H1 (cell line): Measurements from ENCODE around the gene BCL2L13. TPM values are rescaled to one million over a fixed set of nuclear protein-coding genes. Genes with fewer than 3 reads are reported as not detected.
A peak's percentile ranks its signal among the peaks of the same experiment; 100 is the strongest.

Experiments used
- CTCF ChIA-PET: fragments of 300-600 bp; sonication (Branson Sonifier 250); formaldehyde crosslinking; loops from one replicate; lab custom pipeline; 2021; ENCODE audit not compliant: partially characterized antibody; lab: Charles Lee
- POLR2A ChIA-PET: fragments of 300-600 bp; sonication (Branson Sonifier 250); formaldehyde crosslinking; loops from one replicate; lab custom pipeline; 2021; ENCODE audit warnings: inconsistent platforms; ENCODE audit not compliant: partially characterized antibody; lab: Charles Lee
- DNase-seq, 2 experiments: peaks; one replicate each; pipeline versions ENCODE4 v3.0.0 to v3.0.0-alpha.2; 2010 to 2022; ENCODE audit warnings: low spot score in 2 of 2, low read depth in 1 of 2, mixed read lengths in 1 of 2
- FAIRE-seq: peaks from 2 replicates; lab custom pipeline; 2011; peaks lifted over from hg19 to GRCh38; lab: Jason Lieb, UNC
- H2AFZ ChIP-seq: 2 replicates; pipeline ENCODE4 v1.8.1; 2012; ENCODE audit warnings: low read length, inconsistent platforms
- H2AK5ac ChIP-seq: 2 replicates; pipeline ENCODE4 v1.6.1; 2013; ENCODE audit warnings: low read depth, low read length
- H2BK120ac ChIP-seq: replicated peaks from 2 replicates; pipeline ENCODE3; 2013; ENCODE audit warnings: low read depth, low read length, inconsistent platforms
- H2BK12ac ChIP-seq: 2 replicates; pipeline ENCODE4 v1.6.1; 2013; ENCODE audit warnings: low read depth, low read length
- H2BK15ac ChIP-seq: 2 replicates; pipeline ENCODE4 v1.6.1; 2013; ENCODE audit warnings: low read length
- H2BK20ac ChIP-seq: 2 replicates; pipeline ENCODE4 v1.6.1; 2013; ENCODE audit warnings: low read length
- H2BK5ac ChIP-seq: 2 replicates; pipeline ENCODE4 v1.6.1; 2013; ENCODE audit warnings: low read depth, low read length
- H3K14ac ChIP-seq: 2 replicates; pipeline ENCODE4 v1.6.1; 2013; ENCODE audit warnings: inconsistent platforms; ENCODE audit not compliant: insufficient read length
- H3K18ac ChIP-seq: 2 replicates; pipeline ENCODE4 v1.6.1; 2013; ENCODE audit warnings: low read length; ENCODE audit errors: extremely low read depth
- H3K23ac ChIP-seq: 2 replicates; pipeline ENCODE4 v1.6.1; 2013; ENCODE audit warnings: inconsistent platforms; ENCODE audit not compliant: insufficient read length
- H3K23me2 ChIP-seq: 2 replicates; pipeline ENCODE4 v1.6.1; 2013; ENCODE audit warnings: low read depth, low read length
- H3K27ac ChIP-seq: 2 replicates; pipeline ENCODE4 v1.6.1; 2011; ENCODE audit warnings: low read depth, low read length, inconsistent platforms
- H3K27me3 ChIP-seq, 4 experiments: replicated peaks in 1 of 4; 1 replicate in 1 of 4; 2 replicates in 3 of 4; pipeline versions ENCODE4 v1.6.1 to v1.8.1; 2011 to 2013; ENCODE audit warnings: low read length in 3 of 4, mild to moderate bottlenecking in 3 of 4, inconsistent platforms in 2 of 4, mixed read lengths in 2 of 4, moderate library complexity in 1 of 4; ENCODE audit not compliant: control insufficient read depth in 3 of 4, insufficient read depth in 3 of 4; ENCODE audit errors: extremely low read depth in 1 of 4
- H3K36me3 ChIP-seq, 4 experiments: 2 replicates each; pipeline versions ENCODE4 v1.6.1 to v1.8.1; 2011 to 2013; ENCODE audit warnings: mild to moderate bottlenecking in 4 of 4, low read length in 3 of 4, moderate library complexity in 2 of 4, control low read depth in 1 of 4, inconsistent platforms in 1 of 4; ENCODE audit not compliant: insufficient read depth in 4 of 4, control insufficient read depth in 2 of 4
- H3K4ac ChIP-seq: replicated peaks from 2 replicates; pipeline ENCODE3; 2013; ENCODE audit warnings: low read length, low read depth, mixed read lengths, inconsistent platforms; ENCODE audit not compliant: insufficient read length
- H3K4me1 ChIP-seq, 4 experiments: replicated peaks in 1 of 4; 1 replicate in 1 of 4; 2 replicates in 3 of 4; pipeline versions ENCODE4 v1.6.1 to v1.8.1; 2011 to 2013; ENCODE audit warnings: low read length in 3 of 4, inconsistent platforms in 2 of 4, mixed read lengths in 1 of 4; ENCODE audit not compliant: insufficient read depth in 4 of 4, control insufficient read depth in 3 of 4
- H3K4me2 ChIP-seq, 2 experiments: 2 replicates each; pipeline versions ENCODE4 v1.6.1 to v1.8.1; 2011 to 2013; ENCODE audit warnings: low read depth in 2 of 2, low read length in 2 of 2, control low read depth in 1 of 2, inconsistent platforms in 1 of 2, mild to moderate bottlenecking in 1 of 2; ENCODE audit not compliant: insufficient read depth in 1 of 2
- H3K4me3 ChIP-seq, 4 experiments: fragments of 200-600, 300-600 bp in 1 of 4; sonication (generic), shearing (Covaris generic), sonication (Bioruptor Twin) in 1 of 4; 2 replicates each; pipeline versions ENCODE4 v1.5.1 to v1.8.1; 2011 to 2016; ENCODE audit warnings: low read length in 4 of 4, low read depth in 3 of 4, control low read depth in 2 of 4, inconsistent platforms in 2 of 4, mild to moderate bottlenecking in 2 of 4, mixed read lengths in 1 of 4, moderate library complexity in 1 of 4; ENCODE audit not compliant: insufficient read depth in 2 of 4; ENCODE audit errors: extremely low read depth in 1 of 4
- H3K56ac ChIP-seq: replicated peaks from 2 replicates; pipeline ENCODE3; 2013; ENCODE audit warnings: low read depth, mild to moderate bottlenecking, mixed read lengths, low read length, inconsistent platforms; ENCODE audit not compliant: insufficient read length
- H3K79me1 ChIP-seq: 2 replicates; pipeline ENCODE4 v1.6.1; 2013; ENCODE audit warnings: low read depth, low read length, control low read depth
- H3K79me2 ChIP-seq, 2 experiments: 2 replicates each; pipeline versions ENCODE4 v1.6.1 to v1.8.1; 2012 to 2013; ENCODE audit warnings: low read length in 2 of 2, mild to moderate bottlenecking in 2 of 2, inconsistent platforms in 1 of 2; ENCODE audit not compliant: insufficient read depth in 2 of 2, control insufficient read depth in 1 of 2
- H3K9ac ChIP-seq, 4 experiments: replicated peaks in 1 of 4; 1 replicate in 1 of 4; 2 replicates in 3 of 4; pipeline versions ENCODE4 v1.6.1 to v1.8.1; 2011 to 2013; ENCODE audit warnings: low read depth in 3 of 4, low read length in 3 of 4, control low read depth in 2 of 4, mild to moderate bottlenecking in 2 of 4, moderate library complexity in 2 of 4, inconsistent platforms in 1 of 4; ENCODE audit errors: extremely low read depth in 1 of 4
- H3K9me3 ChIP-seq, 2 experiments: 2 replicates each; pipeline versions ENCODE4 v1.6.1 to v1.8.1; 2012 to 2013; ENCODE audit warnings: mild to moderate bottlenecking in 2 of 2, moderate library complexity in 2 of 2, control low read depth in 1 of 2, inconsistent platforms in 1 of 2, low read depth in 1 of 2, low read length in 1 of 2, mixed read lengths in 1 of 2; ENCODE audit not compliant: insufficient read depth in 2 of 2
- H4K20me1 ChIP-seq, 2 experiments: replicated peaks in 1 of 2; 2 replicates each; pipeline versions ENCODE3 to v1.8.1; 2011 to 2013; ENCODE audit warnings: inconsistent platforms in 2 of 2, low read length in 2 of 2, mild to moderate bottlenecking in 1 of 2; ENCODE audit not compliant: insufficient read depth in 2 of 2, control insufficient read depth in 1 of 2
- H4K5ac ChIP-seq: 2 replicates; pipeline ENCODE4 v1.6.1; 2013; ENCODE audit warnings: low read length, low read depth, mixed read lengths, inconsistent platforms; ENCODE audit not compliant: insufficient read length
- H4K8ac ChIP-seq: 2 replicates; pipeline ENCODE4 v1.8.0; 2013; ENCODE audit warnings: mild to moderate bottlenecking, moderate library complexity, low read length, inconsistent platforms; ENCODE audit not compliant: insufficient read depth; ENCODE audit errors: extremely low read depth
- H4K91ac ChIP-seq: replicated peaks from 2 replicates; pipeline ENCODE3; 2013; ENCODE audit warnings: low read length, mixed read lengths, inconsistent platforms; ENCODE audit not compliant: insufficient read length
- BACH1 ChIP-seq: IDR thresholded peaks from 2 replicates; pipeline ENCODE4 v1.6.1; 2012; ENCODE audit warnings: low read length, improper control_type of control experiment
- EGR1 ChIP-seq: IDR thresholded peaks from 2 replicates; pipeline ENCODE4 v1.6.1; 2011; ENCODE audit warnings: low read depth, low read length, borderline replicate concordance
- EZH2 ChIP-seq: fragments of 200-600 bp; sonication (generic); IDR thresholded peaks from 2 replicates; pipeline ENCODE4 v1.7.1; 2012; ENCODE audit warnings: low read depth, mild to moderate bottlenecking, moderate library complexity, low read length, inconsistent platforms; ENCODE audit not compliant: severe bottlenecking
- KDM4A ChIP-seq: IDR thresholded peaks from one replicate; pipeline ENCODE4 v1.7.1; 2012; ENCODE audit warnings: low read depth, mild to moderate bottlenecking, moderate library complexity, low read length, inconsistent platforms; ENCODE audit not compliant: severe bottlenecking
- POLR2A ChIP-seq, 2 experiments: IDR thresholded peaks; 1 replicate in 1 of 2; 2 replicates in 1 of 2; pipeline ENCODE4 v1.6.1; 2011; ENCODE audit warnings: low read depth in 2 of 2, low read length in 2 of 2, mild to moderate bottlenecking in 2 of 2; ENCODE audit errors: control extremely low read depth in 1 of 2
- POLR2AphosphoS5 ChIP-seq: IDR thresholded peaks from 2 replicates; pipeline ENCODE4 v1.6.1; 2011; ENCODE audit warnings: low read depth, low read length
- RFX5 ChIP-seq: IDR thresholded peaks from 2 replicates; pipeline ENCODE4 v1.6.1; 2011; ENCODE audit warnings: low read depth, low read length, improper control_type of control experiment, borderline replicate concordance
- RXRA ChIP-seq: IDR thresholded peaks from 2 replicates; pipeline ENCODE4 v1.6.1; 2011; ENCODE audit warnings: low read depth, mild to moderate bottlenecking, low read length, moderate library complexity; ENCODE audit not compliant: insufficient read depth
- SIN3A ChIP-seq, 2 experiments: IDR thresholded peaks in 1 of 2; conservative IDR thresholded peaks in 1 of 2; 2 replicates each; pipeline ENCODE4 v1.6.1; 2011 to 2012; ENCODE audit warnings: low read length in 2 of 2, improper control_type of control experiment in 1 of 2, low read depth in 1 of 2, mild to moderate bottlenecking in 1 of 2
- SIRT6 ChIP-seq: IDR thresholded peaks from one replicate; pipeline ENCODE4 v1.7.1; 2012; ENCODE audit warnings: low read length, inconsistent platforms
- WGBS, 2 experiments: shearing (Covaris generic) in 1 of 2; methylation state at CpG; one replicate each; pipeline versions ENCODE4 v1.1.6 to v1.1.7; 2013 to 2015; ENCODE audit warnings: low lambda C conversion rate in 2 of 2, mixed read lengths in 2 of 2, inconsistent platforms in 1 of 2, low coverage in 1 of 2, missing lambda C conversion rate in 1 of 2; ENCODE audit not compliant: insufficient replicate concordance in 2 of 2, insufficient coverage in 1 of 2, insufficient read length in 1 of 2; ENCODE audit errors: extremely low coverage in 1 of 2, missing lambda C conversion rate in 1 of 2; 5-methylcytosine and 5-hydroxymethylcytosine counted together
- polyA plus RNA-seq, 7 experiments: library from polyadenylated mRNA; depleted of rRNA in 3 of 7; stranded (reverse) in 5 of 7; unstranded in 2 of 7; fragments of >200 nt in 5 of 7; fragments of 200-250 nt in 2 of 7; gene quantifications; 1 replicate in 5 of 7; 2 replicates in 1 of 7; 4 replicates in 1 of 7; pipeline versions ENCODE4 v1.2.1 to v1.2.3, GENCODE V29; 2011 to 2013; ENCODE audit warnings: missing spikeins in 2 of 7, mixed read lengths in 2 of 7
- total RNA-seq: library from RNA; stranded (reverse); fragmentation: NEBNext Ultra II Directional; extraction: Animal tissue kit (Norgen Biotek cat#: 25700); gene quantifications from 2 replicates; pipeline ENCODE4 v1.2.1, GENCODE V29; 2021
- TF ChIP-seq, protein P1 (sequence below): IDR thresholded peaks from 2 replicates; pipeline ENCODE4 v1.6.1; 2011; ENCODE audit warnings: low read depth, mild to moderate bottlenecking, low read length; ENCODE audit not compliant: insufficient read depth

Gene BCL2L13
- total and polyA plus RNA-seq, 2 of the 8 experiments (the other 6 are each of a cell fraction or from before 2014, with no cell fraction given), result 20.7 to 35.0 TPM

DNA sequence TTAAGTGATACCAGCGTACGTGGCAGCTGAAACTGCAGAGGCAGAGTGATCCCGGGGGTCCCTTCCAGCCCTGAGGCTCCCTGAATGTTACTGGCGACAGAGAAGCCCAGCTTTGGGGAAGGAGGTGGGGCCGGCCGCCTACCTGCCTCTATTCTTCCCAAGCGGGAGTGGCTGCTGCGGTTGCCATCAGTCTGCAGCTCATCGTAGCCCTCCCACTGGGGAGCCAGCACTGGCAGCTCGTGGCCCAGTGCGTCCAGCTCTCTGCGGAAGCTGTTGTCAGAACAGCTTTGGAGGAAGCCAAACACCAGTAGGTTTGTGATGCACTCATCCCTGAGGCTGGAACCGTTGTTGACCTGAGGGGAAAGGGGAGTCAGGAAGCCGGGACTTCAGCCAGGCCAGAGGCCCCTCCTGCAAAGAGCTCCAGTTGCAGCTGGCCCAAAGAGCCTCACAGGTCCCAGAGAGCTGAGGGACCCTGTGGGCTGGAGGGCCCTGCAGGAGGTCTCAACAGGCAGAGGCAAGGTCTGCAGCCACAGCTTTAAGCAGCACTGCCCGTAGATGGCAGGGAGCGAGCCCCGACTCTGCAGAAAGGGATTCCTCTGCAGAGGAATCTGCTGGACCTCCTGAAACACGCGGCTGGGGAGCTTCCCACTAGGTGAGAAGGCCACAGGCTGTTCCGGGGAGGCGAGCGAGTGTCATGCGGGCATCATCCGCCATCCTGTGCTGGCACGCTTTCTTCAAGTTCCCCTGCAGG, 105.3 kb downstream of the BCL2L13 start:
- H2AK5ac ChIP-seq, result no peak overlapping the region
- no peak overlapping the region for H4K91ac ChIP-seq
- H2BK5ac ChIP-seq, result 0 out of 2 replicates have a peak overlapping the region, but pooled peaks have one; percentile 52
- WGBS, 2 experiments, result 80% methylated on average over 25 of the region's 25 CpGs; no CpG with 5 or more reads in 1 of the 2 experiments
- H3K36me3 ChIP-seq, result no peaks in the 10 kb centered on the region
- no peak overlapping the region for H3K27ac ChIP-seq
- H3K56ac ChIP-seq, result no peak overlapping the region
- TF ChIP-seq EGR1, result no peak
- no peak for TF ChIP-seq RFX5
- TF ChIP-seq SIRT6, result no peak
- no peak for TF ChIP-seq KDM4A
- TF ChIP-seq BACH1, result no peak
- TF ChIP-seq RXRA, result no peak
- TF ChIP-seq EZH2, result no peak
- no peak for TF ChIP-seq POLR2A (IDR thresholded peaks at IDR 0.05; ENCODE audit: control extremely low read depth in 1 of 2, low read depth in 2 of 2, low read length in 2 of 2)
- no peak for TF ChIP-seq SIN3A (conservative IDR thresholded peaks at IDR 0.05 in 1 of 2, IDR thresholded peaks at IDR 0.05 in 1 of 2; ENCODE audit: low read depth in 1 of 2, low read length in 2 of 2)
- TF ChIP-seq POLR2AphosphoS5, result no peak
- TF ChIP-seq, protein P1, sequence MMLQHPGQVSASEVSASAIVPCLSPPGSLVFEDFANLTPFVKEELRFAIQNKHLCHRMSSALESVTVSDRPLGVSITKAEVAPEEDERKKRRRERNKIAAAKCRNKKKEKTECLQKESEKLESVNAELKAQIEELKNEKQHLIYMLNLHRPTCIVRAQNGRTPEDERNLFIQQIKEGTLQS, result no peak
- DNase-seq (no peak), FAIRE-seq (no peak)
- no peak overlapping the region for H3K23ac ChIP-seq
- peaks cover 1% of the 10 kb centered on the region; the same call in 1 of the 2 replicates for H3K23me2 ChIP-seq
- H2BK15ac ChIP-seq, result 0 out of 2 replicates have a peak overlapping the region, but pooled peaks have one; percentile 72
- no peak overlapping the region for H3K4me2 ChIP-seq
- no peaks in the 10 kb centered on the region for H3K79me2 ChIP-seq
- no peaks in the 10 kb centered on the region for H3K79me1 ChIP-seq
- no peak overlapping the region for H3K18ac ChIP-seq
- H4K20me1 ChIP-seq, result peaks cover 2 to 3% of the 10 kb centered on the region in 2 experiments
- H2AFZ ChIP-seq, result no peak overlapping the region
- no peak overlapping the region for H2BK20ac ChIP-seq
- CTCF ChIA-PET, result interaction anchor here (1.0 to 12.0 kb wide), 19 partner anchors 9 to 335 kb away, joined by 3 to 174 read pairs (median 7); no protein-coding TSS in a partner anchor
- no peaks in the 10 kb centered on the region for H3K9me3 ChIP-seq
- H3K4me1 ChIP-seq, result peaks cover 0 to 7% (median 4%) of the 10 kb centered on the region in 4 experiments; a peak in 5 of 7 replicates
- H3K4ac ChIP-seq, result no peak overlapping the region
- no peak overlapping the region for H2BK120ac ChIP-seq
- no peak overlapping the region for H2BK12ac ChIP-seq
- no peak overlapping the region; the same call in 1 of the 2 replicates for H4K8ac ChIP-seq
- H3K4me3 ChIP-seq, result no peak overlapping the region
- H4K5ac ChIP-seq, result no peak overlapping the region
- POLR2A ChIA-PET, result interaction anchor here (0.9 to 2.6 kb wide), 2 partner anchors 29 to 357 kb away, joined by 3 to 13 read pairs; no protein-coding TSS in a partner anchor
- H3K27me3 ChIP-seq, result no peaks in the 10 kb centered on the region
- no peak overlapping the region for H3K14ac ChIP-seq
- H3K9ac ChIP-seq, result no peak overlapping the region
